ENCODE measurements around the gene PPFIA4. TPM values are rescaled to one million over a fixed set of nuclear protein-coding genes. Genes with fewer than 3 reads are reported as not detected.

Gene PPFIA4
- total RNA-seq, 1 donor from 2014 or later = 14.7 TPM

DNA sequence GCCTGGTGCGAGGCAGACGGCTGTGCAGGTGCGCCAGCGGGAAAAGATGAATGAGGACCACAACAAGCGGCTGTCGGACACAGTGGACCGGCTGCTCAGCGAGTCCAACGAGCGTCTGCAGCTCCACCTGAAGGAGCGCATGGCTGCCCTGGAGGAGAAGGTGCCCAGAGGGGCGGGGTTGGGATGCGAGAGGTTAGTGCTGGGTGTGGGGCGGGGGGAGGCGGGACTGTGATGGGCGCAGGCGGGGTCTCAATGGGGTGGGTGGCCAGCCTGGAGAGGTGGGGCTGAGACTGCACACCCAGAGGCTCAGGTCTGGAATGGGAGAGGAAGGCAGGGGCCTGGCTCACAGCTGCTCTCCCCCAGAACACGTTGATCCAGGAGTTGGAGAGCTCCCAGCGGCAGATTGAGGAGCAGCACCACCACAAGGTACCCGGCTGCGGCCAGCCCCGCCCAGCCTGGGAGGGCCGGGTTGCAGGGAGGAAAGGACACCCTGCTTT, 22.3 kb downstream of the PPFIA4 start:
- Mint-ChIP-seq H3K4me1 (ENCODE audit: low read depth) (peaks cover 27% of the 10 kb centered on the region), H3K27ac (ENCODE audit: unreplicated experiment) (no peak overlapping the region)

DNA sequence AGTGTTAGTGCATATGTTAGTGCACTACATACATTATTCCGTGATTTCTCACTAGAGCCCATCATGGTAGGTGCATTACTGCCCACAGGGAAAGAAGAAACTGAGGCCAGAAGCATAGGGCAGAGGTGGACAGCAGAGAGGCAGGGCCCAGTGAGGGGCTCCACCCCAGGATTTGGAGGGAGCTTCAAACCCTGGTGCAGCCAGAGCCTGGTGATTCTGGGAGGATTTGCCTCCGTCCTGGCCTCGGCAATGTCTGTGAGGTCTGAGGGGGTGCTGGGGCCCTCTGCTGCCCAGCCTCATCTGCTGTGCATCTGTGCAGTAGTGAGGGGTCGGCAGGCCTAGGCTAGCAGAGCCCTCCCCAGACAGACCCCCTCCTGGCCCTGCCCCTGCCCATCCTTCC, 22.8 kb downstream of the PPFIA4 start:
- H3K9me3 Mint-ChIP-seq (ENCODE audit: low read depth) = no peaks in the 10 kb centered on the region
- no peak for DNase-seq (ENCODE audit: low spot score)
- TF ChIP-seq, protein P1, sequence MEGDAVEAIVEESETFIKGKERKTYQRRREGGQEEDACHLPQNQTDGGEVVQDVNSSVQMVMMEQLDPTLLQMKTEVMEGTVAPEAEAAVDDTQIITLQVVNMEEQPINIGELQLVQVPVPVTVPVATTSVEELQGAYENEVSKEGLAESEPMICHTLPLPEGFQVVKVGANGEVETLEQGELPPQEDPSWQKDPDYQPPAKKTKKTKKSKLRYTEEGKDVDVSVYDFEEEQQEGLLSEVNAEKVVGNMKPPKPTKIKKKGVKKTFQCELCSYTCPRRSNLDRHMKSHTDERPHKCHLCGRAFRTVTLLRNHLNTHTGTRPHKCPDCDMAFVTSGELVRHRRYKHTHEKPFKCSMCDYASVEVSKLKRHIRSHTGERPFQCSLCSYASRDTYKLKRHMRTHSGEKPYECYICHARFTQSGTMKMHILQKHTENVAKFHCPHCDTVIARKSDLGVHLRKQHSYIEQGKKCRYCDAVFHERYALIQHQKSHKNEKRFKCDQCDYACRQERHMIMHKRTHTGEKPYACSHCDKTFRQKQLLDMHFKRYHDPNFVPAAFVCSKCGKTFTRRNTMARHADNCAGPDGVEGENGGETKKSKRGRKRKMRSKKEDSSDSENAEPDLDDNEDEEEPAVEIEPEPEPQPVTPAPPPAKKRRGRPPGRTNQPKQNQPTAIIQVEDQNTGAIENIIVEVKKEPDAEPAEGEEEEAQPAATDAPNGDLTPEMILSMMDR (IDR thresholded peaks at IDR 0.05) = no peak
- peaks cover 8% of the 10 kb centered on the region for H3K27me3 Mint-ChIP-seq (ENCODE audit: low read depth)
- H3K36me3 Mint-ChIP-seq (ENCODE audit: low read depth) = peaks cover 22% of the 10 kb centered on the region
- H3K4me1 Mint-ChIP-seq (ENCODE audit: low read depth) = peaks cover 27% of the 10 kb centered on the region
- H3K27ac Mint-ChIP-seq (ENCODE audit: unreplicated experiment) = no peak overlapping the region
- H3K4me3 Mint-ChIP-seq (ENCODE audit: unreplicated experiment) = no peak overlapping the region

More for the DNA sequence above, 22.3 kb downstream of the PPFIA4 start:
- peaks cover 8% of the 10 kb centered on the region for H3K27me3 Mint-ChIP-seq (ENCODE audit: low read depth)
- peaks cover 22% of the 10 kb centered on the region for H3K36me3 Mint-ChIP-seq (ENCODE audit: low read depth)
- H3K9me3 Mint-ChIP-seq (ENCODE audit: low read depth) = no peaks in the 10 kb centered on the region
- DNase-seq (ENCODE audit: low spot score) = no peak
- no peak overlapping the region for H3K4me3 Mint-ChIP-seq (ENCODE audit: unreplicated experiment)
- TF ChIP-seq, protein P1 (IDR thresholded peaks at IDR 0.05) = no peak

GRCh38 chr1:203049576-203050180, 23.4 kb downstream of the PPFIA4 start:
- Mint-ChIP-seq H3K27me3 (ENCODE audit: low read depth) (peaks cover 8% of the 10 kb centered on the region), H3K9me3 (ENCODE audit: low read depth) (no peaks in the 10 kb centered on the region), H3K4me1 (ENCODE audit: low read depth) (peaks cover 27% of the 10 kb centered on the region), H3K4me3 (ENCODE audit: unreplicated experiment) (no peak overlapping the region), H3K27ac (ENCODE audit: unreplicated experiment) (no peak overlapping the region), H3K36me3 (ENCODE audit: low read depth) (peaks cover 19% of the 10 kb centered on the region)
- DNase-seq (ENCODE audit: low spot score) = no peak
- TF ChIP-seq, protein P1 (IDR thresholded peaks at IDR 0.05) = no peak

DNA sequence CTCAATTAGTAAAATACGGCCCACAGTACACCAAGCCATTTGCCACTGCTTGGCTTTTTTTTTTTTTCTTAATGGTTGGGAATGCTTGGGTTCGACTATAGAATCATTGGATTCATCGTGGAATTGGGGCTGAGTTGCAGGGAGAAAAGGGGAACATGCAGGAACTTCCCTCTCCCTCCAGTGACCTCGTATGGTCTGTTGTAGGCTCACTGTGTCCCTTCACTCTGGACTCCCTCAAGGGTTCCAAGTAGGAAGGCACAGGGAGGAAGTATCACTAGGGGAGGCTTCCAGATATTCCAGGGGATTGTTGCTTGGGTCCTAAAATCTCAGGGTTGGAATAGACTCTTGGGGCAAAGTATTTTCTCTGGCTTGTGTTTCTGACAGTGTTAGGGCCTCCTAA, 24.5 kb downstream of the PPFIA4 start:
- Mint-ChIP-seq H3K27ac (ENCODE audit: unreplicated experiment) (no peak overlapping the region), H3K4me1 (ENCODE audit: low read depth) (peaks cover 27% of the 10 kb centered on the region), H3K27me3 (ENCODE audit: low read depth) (peaks cover 8% of the 10 kb centered on the region), H3K9me3 (ENCODE audit: low read depth) (no peaks in the 10 kb centered on the region), H3K4me3 (ENCODE audit: unreplicated experiment) (no peak overlapping the region), H3K36me3 (ENCODE audit: low read depth) (peaks cover 17% of the 10 kb centered on the region)
- no peak for DNase-seq (ENCODE audit: low spot score)
- TF ChIP-seq, protein P1 (IDR thresholded peaks at IDR 0.05) = no peak

DNA sequence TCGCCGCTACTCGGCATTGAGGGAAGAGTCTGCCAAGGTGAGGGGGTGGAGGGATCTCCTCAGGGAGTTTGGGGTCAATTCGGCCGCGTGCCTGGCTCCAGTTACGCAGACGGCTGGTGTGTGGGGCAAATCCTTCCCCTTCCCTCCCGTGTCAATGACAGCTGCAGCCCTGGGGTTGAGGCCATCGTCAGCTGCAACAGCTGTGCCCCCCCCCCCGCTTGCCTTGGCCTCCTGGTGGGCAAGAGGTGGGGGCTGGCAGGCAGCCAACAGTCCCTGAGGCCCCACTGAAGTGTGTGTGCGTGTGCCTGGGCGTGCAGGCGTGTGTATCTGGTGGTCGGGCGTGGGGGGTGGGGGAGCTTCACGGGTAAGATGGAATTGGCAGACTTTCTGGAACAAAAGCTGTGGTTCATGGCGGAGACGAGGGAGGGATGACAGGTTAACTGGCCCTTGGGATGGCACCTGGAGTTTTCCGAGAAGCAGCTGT, 25.6 kb downstream of the PPFIA4 start:
- peaks cover 13% of the 10 kb centered on the region for H3K27me3 Mint-ChIP-seq (ENCODE audit: low read depth)
- no peak for DNase-seq (ENCODE audit: low spot score)
- peaks cover 21% of the 10 kb centered on the region for H3K4me1 Mint-ChIP-seq (ENCODE audit: low read depth)

More for the DNA sequence above, 25.6 kb downstream of the PPFIA4 start:
- TF ChIP-seq, protein P1 (IDR thresholded peaks at IDR 0.05) = no peak
- H3K27ac Mint-ChIP-seq (ENCODE audit: unreplicated experiment) = no peak overlapping the region
- H3K36me3 Mint-ChIP-seq (ENCODE audit: low read depth) = peaks cover 22% of the 10 kb centered on the region
- no peak overlapping the region for H3K4me3 Mint-ChIP-seq (ENCODE audit: unreplicated experiment)
- no peaks in the 10 kb centered on the region for H3K9me3 Mint-ChIP-seq (ENCODE audit: low read depth)

All from chondrocyte (in vitro differentiated cells).